Hepatic stellate cell (primary cell): Measurements from ENCODE around the gene BBX.

Source experiments
- DNase-seq: peaks from one replicate; pipeline ENCODE4 v3.0.0; 2011; ENCODE audit warnings: low spot score

BBX gene

GRCh38 chr3:107599772-107600145, 77.0 kb downstream of the BBX start:
- DNase-seq: no peak

DNA sequence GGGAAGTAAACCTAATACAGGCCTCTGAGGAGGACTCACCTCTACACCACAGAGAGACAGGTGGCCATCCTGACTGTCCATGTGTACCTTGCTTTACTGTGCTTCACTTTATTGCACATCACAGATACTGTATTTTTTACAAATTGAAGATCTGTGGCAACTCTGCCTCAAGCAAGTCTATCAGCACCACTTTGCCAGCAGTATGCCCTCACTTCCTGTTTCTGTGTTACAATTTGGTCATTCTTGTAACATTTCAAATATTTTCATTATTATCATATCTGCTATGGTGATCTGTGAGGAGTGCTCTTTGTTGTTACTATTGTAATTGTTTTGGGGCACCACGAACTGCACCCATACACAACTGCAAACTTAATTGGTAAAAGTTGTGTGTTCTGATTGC, 78.0 kb downstream of the BBX start:
- DNase-seq: no peak

DNA sequence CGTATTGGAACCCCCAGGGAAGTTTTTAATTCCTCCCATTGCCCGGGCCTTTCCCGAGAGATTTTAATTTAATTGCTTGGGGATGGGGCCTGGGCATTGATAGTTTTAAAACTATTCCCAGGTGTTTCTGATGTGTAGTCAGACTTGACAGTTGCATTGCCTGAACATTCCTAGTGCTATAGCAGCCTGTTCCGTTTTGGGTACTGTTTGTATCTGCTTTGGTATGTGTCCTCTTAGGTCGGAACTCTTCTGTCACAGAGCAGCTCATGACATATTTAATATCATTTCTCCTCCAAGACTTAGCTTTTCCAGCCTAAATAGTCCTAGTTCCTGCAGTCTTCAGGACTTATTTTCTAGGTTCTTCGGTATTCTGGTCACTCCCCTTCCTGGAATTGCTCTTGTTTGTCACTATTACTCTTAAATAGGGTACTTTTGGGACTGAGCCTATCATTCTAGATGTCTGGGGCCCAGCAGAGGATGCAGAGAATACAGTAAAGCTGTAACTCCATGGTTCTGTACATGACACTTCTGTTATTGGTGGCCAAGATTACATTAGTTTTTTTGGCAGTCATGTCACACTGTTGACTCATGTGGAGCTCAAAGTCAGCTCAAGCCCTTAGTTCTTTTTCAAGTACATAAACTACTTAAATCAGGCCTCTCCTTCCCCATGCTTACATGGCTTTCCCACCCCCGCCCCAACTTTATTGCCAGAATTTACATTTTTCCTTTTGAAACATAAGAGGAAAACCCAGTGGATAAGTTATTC, 81.5 kb downstream of the BBX start:
- peak; percentile 24 for DNase-seq

GRCh38 chr3:107611775-107612469, 89.2 kb downstream of the BBX start:
- DNase-seq: no peak

- no peak for DNase-seq
Measured at GRCh38 chr3:107612664-107613084, 89.9 kb downstream of the BBX start.

GRCh38 chr3:107619549-107619948, 96.8 kb downstream of the BBX start:
- DNase-seq: no peak

DNA sequence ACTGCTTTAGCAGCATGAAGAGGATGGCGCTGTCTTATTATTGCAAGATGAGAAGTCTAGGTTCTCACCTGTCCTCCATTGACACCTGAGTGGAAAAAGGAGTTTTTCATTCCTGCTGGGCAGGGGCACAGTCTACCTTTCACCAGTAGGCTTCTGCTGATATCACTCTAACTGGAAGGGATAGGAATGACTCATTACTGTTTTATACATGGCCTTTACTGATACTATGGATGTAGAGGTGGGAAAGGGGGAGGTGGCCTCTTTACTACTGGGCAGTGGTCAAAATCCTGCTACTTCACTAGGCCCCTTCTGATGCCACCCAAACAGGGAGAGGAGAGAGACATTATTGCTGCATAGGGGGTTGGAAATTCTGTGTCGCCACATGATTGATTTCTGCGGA, 97.8 kb downstream of the BBX start:
- DNase-seq: no peak

- DNase-seq: no peak
Measured at GRCh38 chr3:107621465-107621864, 98.7 kb downstream of the BBX start.

DNA sequence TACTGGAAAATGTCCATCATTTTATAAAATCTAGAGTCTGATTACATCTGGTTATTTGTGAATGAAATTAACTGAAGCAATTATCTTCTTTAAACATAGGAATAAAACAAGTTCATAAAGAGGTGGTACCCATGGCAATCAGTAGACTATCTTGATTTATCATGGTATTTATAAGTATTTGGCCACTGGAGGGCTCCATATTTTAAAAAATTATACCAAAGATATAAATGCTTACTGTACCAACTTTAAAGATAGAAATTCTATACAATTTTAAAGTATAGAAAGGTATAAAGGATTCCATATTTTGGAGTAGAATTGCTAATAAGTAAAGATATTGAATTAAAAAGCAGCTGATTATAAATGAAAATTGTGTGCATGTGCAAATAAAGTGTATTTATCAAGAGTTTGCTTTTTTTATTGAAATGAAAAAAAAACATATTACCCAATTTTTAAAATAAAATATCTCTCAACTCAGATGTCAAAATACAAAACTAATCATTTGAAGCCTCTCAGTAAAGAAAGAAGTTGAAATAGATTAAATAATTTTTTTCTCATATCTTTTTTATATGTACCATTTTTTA, 105.3 kb downstream of the BBX start:
- DNase-seq: no peak

DNA sequence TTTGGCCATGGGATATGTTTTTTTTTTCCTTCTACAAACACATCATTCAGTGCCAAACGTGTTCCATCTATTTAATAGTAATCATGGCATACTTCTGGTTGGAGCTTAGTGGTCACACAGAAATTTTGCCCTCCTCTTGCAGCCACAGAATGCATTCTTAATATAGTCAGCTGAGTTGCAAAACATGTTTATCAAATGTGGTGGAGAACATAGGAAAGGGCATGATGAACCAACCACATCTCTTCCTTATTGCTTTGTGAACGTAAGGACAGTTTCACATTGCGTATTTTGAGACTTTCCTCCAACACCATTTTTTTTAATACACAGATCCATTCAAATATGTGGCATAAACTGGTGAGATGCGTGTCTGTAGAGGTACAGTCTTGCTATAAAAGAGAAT, 106.8 kb downstream of the BBX start:
- no peak for DNase-seq

DNA sequence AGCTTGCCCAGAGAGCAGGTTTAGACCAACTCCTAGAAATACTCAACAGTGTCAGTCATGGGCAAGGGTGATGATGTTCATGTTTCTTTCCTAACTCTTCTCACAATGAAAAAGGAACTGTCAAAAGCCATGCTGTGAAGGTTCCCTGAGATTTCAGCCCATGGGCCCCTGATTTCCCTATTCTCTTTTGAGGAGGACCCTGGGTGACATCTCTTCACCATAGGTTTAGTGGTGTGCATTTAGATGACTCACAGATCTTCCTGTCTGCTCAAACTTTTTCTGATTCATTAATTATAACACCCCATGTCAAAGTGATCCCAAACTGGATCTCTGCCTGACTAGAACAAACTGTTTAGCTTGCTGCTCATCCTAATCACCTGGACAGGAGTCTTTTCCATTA, 108.0 kb downstream of the BBX start:
- no peak for DNase-seq

GRCh38 chr3:107632576-107632975, 109.8 kb downstream of the BBX start:
- DNase-seq: no peak

DNA sequence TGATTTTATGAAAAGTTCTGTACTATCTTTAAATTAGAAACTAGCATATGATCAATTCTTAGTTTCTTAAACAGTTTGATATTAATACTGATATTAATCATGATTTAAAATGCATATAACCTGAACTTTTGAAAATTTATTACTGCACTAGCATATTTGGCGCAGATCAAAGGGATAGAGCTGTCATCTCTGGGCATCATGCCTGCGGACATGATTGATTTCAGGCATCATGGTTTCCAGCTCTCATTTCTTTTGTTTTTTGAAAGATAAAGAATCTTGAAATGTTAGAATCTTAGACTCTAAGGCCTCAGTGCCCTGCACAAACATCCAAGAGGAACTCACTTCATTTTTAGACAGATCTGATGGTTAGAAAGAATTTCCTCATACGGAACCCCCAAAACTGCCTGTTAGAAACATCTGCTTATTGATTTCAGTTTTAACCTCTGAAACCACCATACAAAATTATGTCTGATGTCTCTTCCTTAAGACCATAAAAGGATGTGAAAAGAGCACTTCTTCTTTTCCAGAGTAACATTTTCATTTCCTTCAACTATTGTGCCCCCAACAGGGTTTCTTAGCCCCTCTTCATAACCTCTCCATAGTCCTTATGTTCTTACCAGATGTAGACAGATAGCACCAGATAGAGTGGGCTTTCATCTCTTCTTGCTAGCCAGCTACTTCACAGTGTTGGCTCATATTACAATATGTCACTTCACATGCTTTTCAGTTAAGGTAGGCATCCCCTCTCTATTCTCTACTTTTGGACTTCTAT, 110.8 kb downstream of the BBX start:
- DNase-seq: no peak

- no peak for DNase-seq
Measured at GRCh38 chr3:107634099-107634489, 111.3 kb downstream of the BBX start.

DNA sequence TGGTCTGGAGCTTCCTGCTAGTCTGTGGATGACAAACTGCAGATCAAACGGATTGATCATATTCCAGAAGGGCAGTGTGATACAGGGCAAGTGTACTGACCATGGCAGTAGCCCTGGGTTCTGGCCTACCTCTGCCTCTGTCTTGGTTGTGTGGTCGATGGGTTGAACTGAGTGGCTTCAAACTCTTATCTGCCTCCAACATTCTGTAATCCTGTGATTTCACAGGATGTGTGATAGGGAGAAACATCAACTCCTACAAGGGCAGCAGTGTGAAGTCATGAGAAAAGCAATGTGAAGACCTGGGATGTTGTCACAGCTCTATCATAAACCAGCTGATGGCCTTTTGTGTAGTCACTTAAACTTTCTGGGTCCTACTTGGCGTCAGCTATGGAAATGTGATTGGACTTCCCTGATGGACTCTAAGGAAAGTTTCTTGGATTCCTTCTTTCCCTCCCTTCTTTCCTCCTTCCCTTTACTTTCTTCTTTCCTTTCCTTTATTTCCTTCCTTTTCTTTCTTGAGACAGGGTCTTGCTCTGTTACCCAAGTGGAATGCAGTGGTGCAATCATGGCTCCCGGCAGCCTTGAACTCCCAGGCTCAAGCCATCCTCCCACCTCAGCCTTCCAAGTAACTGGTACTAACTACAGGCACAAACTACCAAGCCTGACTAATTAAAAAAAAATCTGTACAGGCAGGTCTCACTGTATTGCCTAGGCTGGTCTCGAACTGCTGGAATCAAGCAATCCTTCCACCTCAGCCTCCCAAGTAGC, 114.8 kb downstream of the BBX start:
- DNase-seq: no peak

DNA sequence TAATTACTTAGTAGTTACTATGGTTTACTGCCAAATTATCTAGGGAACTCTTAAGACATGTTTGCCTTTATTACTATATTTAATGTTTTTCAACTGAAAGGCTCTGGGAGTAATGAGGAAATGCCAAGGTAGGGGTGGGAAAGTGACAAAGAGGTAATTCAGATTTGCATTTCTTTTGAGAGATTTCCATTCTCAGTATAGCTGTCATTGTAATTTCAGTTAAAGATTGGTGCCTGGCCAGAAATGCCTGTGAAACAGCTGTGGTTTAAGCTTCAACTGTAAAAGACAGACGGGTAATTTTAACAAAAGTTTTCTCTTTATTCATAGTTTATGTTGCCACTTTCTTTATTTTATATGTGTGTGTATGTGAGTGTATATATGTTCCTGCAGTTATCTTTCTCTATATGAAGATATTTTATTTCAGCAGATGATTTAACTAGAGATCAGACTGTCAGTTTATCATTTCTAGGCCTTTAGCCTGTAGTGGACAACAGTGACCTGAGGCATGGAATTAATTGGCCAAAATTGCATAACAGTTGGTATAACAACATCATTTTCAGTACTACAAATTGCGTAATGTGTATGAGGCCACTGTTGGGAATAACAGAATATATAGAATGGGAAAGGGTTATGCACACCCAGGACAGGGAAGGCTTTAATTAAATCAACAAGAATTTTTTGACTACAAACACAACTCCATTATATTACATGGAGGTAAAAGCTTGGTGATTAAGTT, 119.0 kb downstream of the BBX start:
- no peak for DNase-seq

DNA sequence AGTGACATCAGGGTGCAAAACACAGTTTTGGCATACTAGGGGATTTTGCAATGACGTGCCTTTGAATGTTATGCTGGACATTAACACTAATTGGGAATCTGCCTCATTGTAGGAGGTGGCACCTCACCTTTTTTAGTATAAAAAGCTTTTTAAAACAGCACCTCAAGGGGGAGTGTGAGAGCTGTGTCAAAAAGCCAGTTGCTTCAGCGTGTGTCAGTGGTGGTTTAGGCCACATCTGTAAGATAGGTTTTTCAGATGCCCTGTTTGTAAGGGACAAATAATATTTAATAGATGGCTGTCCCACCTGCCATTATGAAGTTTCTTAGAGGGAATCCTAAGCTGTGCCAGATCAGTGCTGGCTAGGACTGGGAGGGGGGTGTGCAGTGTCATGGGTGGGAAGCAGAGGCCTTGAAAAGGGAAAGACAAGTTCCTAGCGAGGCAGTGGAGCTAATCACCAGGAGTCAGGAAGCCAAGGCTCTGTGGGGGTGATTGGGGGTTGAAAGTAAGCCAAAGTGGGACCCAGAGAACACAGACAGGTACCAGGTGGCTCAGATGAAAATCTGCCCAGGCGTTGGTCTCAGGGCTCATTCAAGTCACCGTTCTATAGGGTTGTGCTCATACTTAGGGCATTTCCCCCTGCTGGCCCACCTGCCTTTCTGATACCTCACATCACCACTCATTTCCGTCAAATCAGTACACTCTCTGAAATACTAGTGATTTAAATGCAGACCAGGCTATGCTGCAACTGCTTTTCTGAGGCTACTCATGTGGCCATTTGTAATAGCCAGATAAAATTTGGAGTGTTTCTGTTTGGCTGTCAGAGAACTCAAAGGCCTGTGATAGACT, 120.5 kb downstream of the BBX start:
- no peak for DNase-seq

DNA sequence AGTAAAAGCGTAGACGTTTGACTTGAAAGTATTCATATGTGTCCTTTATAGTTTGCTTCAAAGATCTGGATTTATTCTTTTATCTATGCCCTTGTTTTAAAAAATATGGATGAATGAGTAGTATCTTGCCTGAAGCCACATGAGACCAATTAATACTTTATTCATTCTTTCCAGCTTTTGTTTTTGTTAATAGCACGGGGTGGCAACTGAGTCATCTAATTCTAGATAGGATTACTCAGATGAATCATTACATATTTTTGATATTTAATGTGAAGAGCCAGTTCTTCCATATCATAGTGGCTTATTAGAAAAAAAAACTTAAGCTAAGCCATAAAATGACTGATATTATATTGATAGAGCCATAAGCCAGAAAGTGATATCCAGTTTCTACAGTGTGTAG, 121.9 kb downstream of the BBX start:
- DNase-seq: no peak

- DNase-seq: no peak
Measured at GRCh38 chr3:107650788-107651187, 128.0 kb downstream of the BBX start.

DNA sequence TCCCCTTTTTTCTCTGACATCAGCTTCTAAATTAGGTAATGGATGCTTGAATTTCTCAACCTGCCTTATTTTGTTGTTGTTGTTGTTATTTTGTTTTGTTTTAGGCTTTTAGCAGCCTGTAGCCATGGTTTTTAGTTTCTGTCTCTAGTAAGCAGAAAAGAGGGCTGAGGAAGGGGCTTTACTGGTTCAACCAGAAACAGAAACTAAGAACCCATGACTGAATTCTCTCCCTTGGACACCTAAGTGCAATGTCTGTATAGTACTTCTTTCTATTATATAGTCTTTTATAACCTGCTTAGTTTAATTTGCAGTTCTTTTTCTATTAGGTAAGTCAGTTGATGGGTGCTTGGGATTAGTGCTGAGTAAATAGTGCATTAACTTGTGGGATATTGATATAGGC, 129.0 kb downstream of the BBX start:
- DNase-seq: no peak
